ENCODE measurements around the gene RAC2. TPM values are rescaled to one million over a fixed set of nuclear protein-coding genes. Genes with fewer than 3 reads are reported as not detected.
A peak's percentile ranks its signal among the peaks of the same experiment; 100 is the strongest.

Gene RAC2
- total RNA-seq, 1 donor from 2014 or later, result 13.7 TPM

DNA sequence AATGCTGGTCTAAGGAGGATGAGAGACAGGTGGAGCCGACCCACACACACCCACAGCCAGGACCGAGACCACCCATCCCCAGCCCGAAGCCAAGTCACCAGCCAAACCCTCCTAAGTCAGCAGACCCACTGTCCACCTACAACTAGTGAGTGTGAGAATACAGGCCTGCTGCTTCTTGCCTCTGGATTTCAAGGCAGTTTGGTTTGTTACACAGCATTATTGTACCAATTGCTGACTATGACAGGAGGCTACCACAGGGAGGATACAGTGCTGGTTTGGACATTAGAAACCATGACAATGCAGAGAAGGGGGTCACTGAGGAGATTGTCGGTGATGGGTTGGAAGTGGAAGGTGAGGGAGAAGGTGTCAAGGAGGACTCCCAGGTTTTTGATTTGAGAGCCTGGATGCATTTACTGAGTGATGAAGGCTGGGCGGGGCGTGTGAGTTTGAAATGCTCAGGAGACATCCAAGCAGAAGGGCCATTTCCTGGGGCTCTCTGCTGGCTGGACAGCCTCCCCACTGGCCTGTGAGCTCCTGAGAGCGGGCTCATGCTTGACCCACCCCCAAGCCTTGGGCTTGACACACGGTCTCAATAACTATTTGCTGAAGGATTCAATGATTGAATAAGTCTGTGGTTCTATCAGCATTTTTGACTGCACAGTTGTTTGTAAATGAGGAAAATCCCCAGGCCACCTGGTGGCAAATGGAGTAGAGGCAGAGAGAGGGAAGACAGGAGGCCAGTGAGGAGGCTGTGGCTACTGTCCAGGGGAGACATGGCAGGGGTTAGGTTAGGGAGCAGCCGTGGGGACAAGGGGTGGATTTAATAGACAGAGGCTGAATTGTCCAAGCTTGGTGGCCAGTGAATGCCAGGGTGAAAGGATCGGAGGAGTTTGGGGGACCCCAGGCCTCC is 22.4 kb downstream of the RAC2 start:
- DNase-seq (ENCODE audit: low read depth), result no peak

GRCh38 chr22:37220543-37220981 is 23.5 kb downstream of the RAC2 start:
- no peak for DNase-seq (ENCODE audit: low read depth)

- DNase-seq (ENCODE audit: low read depth), result no peak
Observed at GRCh38 chr22:37219533-37219932, 24.5 kb downstream of the RAC2 start.

DNA sequence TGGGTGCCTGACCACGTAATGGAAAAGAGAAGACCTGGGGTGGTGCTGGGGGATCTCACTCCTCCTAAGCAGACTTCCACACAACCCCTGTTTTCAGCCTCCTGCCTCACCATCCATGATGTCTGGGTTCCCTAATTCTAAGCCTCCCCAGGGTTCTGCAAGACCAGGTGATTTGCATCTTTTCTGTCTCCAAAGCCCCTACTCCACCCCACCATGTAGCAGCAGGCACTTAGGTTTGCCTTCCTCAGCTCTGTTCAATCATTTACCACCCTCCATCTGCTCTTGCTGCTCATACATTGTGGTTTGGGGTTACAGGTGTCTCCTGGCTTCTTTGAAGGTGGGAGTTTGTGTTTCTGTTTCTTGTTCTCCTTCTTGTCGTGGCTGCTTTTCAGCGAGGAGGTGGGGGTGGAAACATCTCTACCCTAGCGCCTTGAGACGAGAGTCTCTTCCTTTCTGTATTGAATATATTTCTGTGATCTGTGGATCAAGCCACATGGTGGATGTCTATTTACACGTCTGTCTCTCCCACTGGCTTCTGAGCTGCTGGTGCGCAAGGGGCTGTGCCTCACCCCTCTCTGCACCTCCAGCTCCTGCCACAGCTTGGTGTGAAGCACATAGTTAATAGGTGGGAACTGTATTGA is 25.2 kb downstream of the RAC2 start:
- no peak for DNase-seq (ENCODE audit: low read depth)

- DNase-seq (ENCODE audit: low read depth), result no peak
Observed at GRCh38 chr22:37218399-37218770, 25.7 kb downstream of the RAC2 start.

DNA sequence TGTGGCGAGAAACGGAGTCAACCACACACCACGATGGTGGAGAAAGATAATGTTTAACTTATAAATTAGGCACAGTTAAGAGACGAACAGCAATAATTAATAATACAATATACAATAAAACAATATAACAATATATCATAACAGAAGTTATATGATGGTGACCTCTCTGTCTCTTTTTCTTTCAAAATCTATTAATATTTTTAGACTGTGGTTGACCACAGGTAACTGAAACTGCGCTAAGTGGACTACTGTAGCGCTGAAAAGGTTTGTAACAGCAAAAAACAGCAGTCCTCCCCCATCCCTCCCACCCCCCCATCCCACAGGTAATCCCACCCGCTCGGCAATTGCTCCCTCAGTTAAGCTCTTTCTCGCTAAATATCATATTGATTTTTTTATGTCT is 28.2 kb downstream of the RAC2 start:
- no peak for DNase-seq (ENCODE audit: low read depth)

- no peak for DNase-seq (ENCODE audit: low read depth)
Observed at GRCh38 chr22:37214731-37215030, 29.4 kb downstream of the RAC2 start.

DNA sequence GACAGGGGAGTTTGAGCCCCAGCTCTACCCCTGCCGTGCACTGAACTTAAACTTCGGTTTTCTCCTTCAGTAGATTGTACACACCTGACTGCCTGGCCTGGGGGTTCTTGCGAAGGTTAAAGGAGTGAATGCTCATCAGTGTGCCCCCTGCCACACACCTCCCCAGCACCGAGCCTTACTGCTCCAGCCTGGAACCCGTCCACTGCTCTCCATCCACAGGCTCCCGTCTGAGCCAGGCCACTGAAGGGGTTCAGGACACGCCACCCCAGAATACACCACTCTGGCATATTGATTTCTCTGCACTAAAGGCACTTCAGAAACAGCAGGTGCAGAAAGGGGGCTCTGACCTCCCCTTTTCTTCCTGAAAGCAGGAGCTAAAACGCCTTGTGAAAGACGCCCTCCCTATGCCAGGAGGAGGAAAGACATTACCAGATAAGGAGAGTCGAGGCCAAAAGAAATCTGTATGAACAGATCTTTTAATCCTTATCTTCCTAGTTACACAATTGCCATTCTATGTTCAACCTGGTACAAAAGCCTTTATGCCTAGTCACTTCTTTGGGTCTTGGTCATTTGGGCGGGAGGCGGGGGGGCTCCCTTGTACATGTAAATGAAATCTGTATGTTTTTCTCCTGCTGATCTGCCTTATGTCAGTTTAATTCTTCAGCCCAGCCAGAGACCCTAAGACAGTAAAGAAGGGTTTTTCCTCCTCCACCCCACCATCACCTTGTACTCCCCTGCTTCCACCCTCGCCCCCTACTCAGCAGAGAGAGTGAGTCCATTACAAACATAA is 29.9 kb downstream of the RAC2 start:
- DNase-seq (ENCODE audit: low read depth), result no peak

GRCh38 chr22:37213218-37213855 is 30.7 kb downstream of the RAC2 start:
- DNase-seq (ENCODE audit: low read depth), result no peak

DNA sequence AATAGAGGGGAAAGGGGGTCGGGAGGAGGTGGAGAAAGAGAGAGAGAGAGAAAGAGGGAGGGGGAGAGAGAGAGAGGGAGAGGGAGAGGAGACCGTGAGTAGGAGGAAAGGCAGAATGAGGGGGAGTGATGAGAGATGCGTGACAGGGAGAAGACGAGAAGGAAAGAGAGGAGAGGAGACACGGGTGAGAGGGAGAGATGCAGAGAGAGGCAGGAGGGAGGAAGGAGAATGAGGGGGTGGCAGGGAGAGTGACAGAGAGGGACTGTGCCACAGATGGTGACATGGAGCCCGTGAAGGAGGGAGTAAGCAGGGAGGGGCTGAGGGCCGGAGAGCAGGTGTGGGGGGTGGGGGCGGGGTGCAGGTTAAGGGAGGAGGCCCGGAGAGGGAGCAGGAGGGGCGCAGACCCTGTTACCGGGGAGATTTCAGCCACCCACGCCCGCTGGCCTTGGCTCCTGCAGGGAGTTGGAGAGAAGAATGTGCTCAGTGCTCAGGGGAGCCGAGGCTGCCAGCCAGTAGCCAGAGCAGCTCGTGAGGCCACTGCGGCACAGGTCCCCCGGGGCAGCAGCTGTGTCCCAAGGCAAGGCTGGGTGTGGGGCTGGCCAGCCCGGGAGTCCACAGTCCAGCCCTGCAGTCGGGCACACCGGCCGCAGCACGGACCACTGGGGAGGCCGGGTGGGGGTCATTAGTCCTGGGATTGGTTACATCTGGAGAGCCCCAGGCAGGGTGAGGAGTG is 31.7 kb downstream of the RAC2 start, which contains the start of gene SSTR3:
Gene SSTR3 (minus strand): TSS at position 304 of the 733 bp plus-strand sequence. CDS start 4,674 bp downstream, outside the sequence.
- peak; percentile 19 for DNase-seq (ENCODE audit: low read depth)

- DNase-seq (ENCODE audit: low read depth), result no peak
Observed at GRCh38 chr22:37211866-37212173, 32.2 kb downstream of the RAC2 start.

GRCh38 chr22:37211075-37211865 is 32.8 kb downstream of the RAC2 start:
- no peak for DNase-seq (ENCODE audit: low read depth)

- DNase-seq (ENCODE audit: low read depth), result no peak
Observed at GRCh38 chr22:37210041-37210803, 33.8 kb downstream of the RAC2 start.

GRCh38 chr22:37209140-37209845 is 34.8 kb downstream of the RAC2 start:
- no peak for DNase-seq (ENCODE audit: low read depth)

DNA sequence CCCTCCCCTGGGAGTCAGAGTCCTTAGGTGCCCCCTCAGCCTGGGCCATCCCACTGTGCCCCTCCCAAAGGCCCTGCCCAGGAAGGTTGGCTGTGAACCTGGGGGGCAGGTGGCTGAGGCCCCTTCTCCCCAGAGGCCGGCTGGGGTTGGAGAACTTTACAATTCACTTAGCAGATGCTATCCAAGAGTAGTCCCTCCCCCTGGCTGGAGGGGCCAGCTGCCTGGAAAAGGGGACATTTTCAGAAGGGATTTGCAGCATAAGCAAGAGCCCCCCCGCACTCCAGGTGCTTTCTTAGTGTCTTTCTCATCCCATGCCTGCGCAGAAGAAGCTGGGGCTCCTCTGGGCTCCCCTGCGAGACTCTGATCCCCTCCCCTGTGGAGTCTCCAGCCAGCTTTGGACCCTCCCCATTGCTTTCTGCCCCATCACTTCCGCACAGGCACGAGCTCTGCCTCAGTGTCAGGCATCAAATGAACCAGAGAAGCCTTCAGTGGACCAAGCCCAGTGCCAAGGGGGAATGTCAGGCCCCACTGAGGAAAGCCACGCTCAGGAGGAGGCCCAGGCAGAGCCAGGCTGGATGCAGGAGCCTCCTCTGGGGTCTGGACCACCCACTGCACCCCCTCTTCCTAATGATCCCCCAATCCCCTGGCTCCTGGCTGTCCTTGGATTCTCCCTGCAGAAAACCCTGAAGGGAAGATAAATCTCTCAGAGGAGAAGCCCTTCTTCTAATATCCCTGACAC is 35.5 kb downstream of the RAC2 start:
- no peak for DNase-seq (ENCODE audit: low read depth)

DNA sequence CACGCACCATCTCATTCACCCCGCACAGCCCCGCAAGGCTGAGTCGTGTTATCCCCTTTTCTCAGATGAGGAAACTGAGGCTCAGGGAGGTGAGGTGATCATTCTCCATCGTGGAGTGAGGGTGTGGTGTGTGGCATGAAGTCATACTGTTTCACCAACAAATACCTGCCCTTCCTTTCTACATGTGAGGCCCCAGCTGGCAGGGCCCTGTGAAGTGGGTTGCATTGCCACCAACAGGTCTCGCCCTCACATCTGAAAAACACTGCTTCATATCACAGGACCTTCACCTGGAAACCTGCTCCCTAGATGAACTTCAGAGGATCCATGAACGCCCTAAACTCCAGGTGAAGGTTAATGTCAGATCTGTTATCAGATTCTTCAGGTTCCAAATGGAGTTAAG is 36.1 kb downstream of the RAC2 start:
- DNase-seq (ENCODE audit: low read depth), result no peak

GRCh38 chr22:37206841-37207821 is 36.9 kb downstream of the RAC2 start:
- no peak for DNase-seq (ENCODE audit: low read depth)

Data from renal cortical epithelial cell (primary cell).